AG04449 (cell line): ENCODE measurements around the gene CFAP221.

Experiments used
- CTCF ChIA-PET: fragments of 350-600 bp; formaldehyde crosslinking; extraction: SDS; loops from one replicate; lab custom pipeline; 2021; ENCODE audit warnings: antibody characterized with exemption; lab: Yijun Ruan, JAX
- POLR2A ChIA-PET: fragments of 400-600, 350-600 bp; formaldehyde crosslinking; extraction: SDS; loops from one replicate; lab custom pipeline; 2020; ENCODE audit warnings: antibody characterized with exemption, inconsistent platforms; lab: Yijun Ruan, JAX
- DNase-seq: peaks from one replicate; pipeline ENCODE4 v3.0.0-alpha.2; 2010; ENCODE audit warnings: low read depth, low spot score
- H3K4me3 ChIP-seq: 2 replicates; pipeline ENCODE4 v1.5.1; 2011; ENCODE audit warnings: low read depth, mild to moderate bottlenecking, control low read depth, low read length
- CTCF ChIP-seq: IDR thresholded peaks from one replicate; pipeline ENCODE4 v1.5.1; 2011; ENCODE audit warnings: mild to moderate bottlenecking, moderate library complexity, low read length, control low read depth, inconsistent platforms; ENCODE audit not compliant: insufficient read depth; ENCODE audit errors: missing control alignments

CFAP221 gene

GRCh38 chr2:119574864-119575263, 30.6 kb downstream of the CFAP221 start:
- POLR2A ChIA-PET: no interaction called here
- no peak overlapping the region for H3K4me3 ChIP-seq
- DNase-seq: no peak
- CTCF ChIA-PET: no interaction called here
- no peak for TF ChIP-seq CTCF

- CTCF ChIA-PET: no interaction called here
These were observed 31.2 kb downstream of the CFAP221 start for GRCh38 chr2:119575439-119575838.

GRCh38 chr2:119579424-119580295, 35.4 kb downstream of the CFAP221 start:
- no peak for DNase-seq
- no peak overlapping the region for H3K4me3 ChIP-seq
- ChIA-PET POLR2A (no interaction called here), CTCF (no interaction called here)
- TF ChIP-seq CTCF: no peak

More at GRCh38 chr2:119575439-119575838, 31.2 kb downstream of the CFAP221 start:
- TF ChIP-seq CTCF: no peak
- POLR2A ChIA-PET: no interaction called here
- no peak for DNase-seq
- H3K4me3 ChIP-seq: no peak overlapping the region

- CTCF ChIA-PET: no interaction called here
- DNase-seq: no peak
- no peak for TF ChIP-seq CTCF
- POLR2A ChIA-PET: no interaction called here
- H3K4me3 ChIP-seq: no peak overlapping the region
These were observed 36.4 kb downstream of the CFAP221 start for GRCh38 chr2:119580550-119581072.

- POLR2A ChIA-PET: no interaction called here
- TF ChIP-seq CTCF: no peak
- CTCF ChIA-PET: no interaction called here
- no peak for DNase-seq
- no peak overlapping the region for H3K4me3 ChIP-seq
These were observed 39.0 kb downstream of the CFAP221 start for GRCh38 chr2:119583291-119583690.

- DNase-seq: no peak
- ChIA-PET POLR2A (no interaction called here), CTCF (no interaction called here)
- no peak for TF ChIP-seq CTCF
- no peak overlapping the region for H3K4me3 ChIP-seq
These were observed 40.2 kb downstream of the CFAP221 start for GRCh38 chr2:119584469-119584868.
